GM18867 (cell line): Measurements from ENCODE around the gene CHN2.
A peak's percentile ranks its signal among the peaks of the same experiment; 100 is the strongest.
"Not testable (repeated sequence)": the region's sequence is repeated elsewhere in the genome, so short reads cannot be mapped to it uniquely, and the experiment has no call there.

Experiments
- ATAC-seq: cut with Tn5 transposase; IDR thresholded peaks from one replicate; pipeline ENCODE4 v1.9.1; 2021; ENCODE audit warnings: mild to moderate bottlenecking, moderate library complexity; ENCODE audit not compliant: unreplicated experiment

The CHN2 gene

DNA sequence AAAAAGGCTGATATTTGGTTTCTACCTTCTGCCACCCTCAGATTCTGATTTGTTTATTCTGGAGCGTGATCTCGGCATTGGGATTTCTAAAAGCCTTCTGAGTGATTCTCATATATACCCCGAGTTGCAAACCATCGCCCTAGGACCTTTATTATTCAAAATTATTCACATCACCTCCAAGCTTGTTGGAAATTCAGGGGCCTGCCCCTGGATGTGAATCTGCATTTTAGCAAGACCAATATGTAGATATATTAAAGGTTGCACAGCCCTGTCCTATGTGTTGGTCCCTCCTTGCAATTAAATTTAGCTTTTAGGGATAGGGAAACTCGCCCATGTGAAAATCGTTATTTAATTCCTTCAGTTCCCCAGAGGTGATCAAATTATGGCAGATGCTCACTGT is 9.0 kb upstream of the CHN2 start:
- ATAC-seq: no peak

DNA sequence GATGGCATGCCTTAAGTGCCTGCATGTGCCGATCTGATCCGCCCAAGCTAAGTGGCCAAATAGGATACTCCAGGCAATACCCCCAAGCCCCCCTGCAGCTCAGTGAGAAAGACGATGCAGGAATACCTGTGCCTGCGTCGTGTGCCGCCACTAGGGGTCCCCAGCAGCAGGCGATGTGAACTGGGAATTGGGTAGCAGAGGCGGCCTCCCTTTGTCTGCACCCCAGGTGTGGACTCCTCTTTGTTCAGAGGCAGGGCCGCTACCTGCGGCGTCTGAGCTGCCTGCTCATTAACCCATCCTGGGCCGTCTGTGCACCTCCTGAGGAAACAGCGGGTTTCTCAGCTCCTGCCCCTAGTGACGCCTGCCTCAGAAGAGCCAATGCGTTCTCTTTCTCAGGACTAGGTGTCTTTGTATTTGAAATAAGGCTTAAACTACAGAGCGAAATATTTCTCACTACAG is 4.8 kb upstream of the CHN2 start:
- peak; percentile 73 for ATAC-seq

DNA sequence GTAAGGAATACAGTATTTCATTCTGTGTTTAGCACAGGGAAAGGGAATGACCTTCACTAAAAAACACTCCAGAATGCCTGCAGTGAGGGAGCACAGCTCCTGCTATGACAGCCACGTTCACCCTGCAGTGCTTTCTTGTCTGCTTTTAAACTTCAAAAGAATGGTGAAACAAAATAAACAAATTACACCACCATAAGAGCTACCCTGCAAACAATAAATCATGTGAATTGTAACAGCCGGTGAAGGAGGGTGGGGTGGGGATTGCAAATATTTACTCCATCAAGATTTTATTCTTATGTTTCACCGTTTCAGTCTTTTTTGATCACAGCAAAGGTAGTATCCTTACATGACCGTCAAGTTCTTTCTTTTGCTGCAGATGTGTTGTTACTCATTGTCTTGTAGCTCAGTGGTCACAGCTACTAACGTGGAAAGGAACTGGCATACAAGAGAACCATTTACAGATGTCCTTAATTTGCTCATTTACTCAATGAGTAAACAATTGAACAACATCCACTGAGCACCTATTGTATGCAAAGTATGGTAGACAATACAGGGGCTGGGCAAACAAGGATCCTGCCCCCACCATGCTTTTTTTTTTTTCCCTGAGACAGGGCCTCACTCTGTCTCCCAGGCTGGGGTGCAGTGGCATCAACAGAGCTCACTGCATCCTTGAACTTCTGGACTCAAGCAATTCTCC is 4.1 kb upstream of the CHN2 start:
- ATAC-seq: no peak

DNA sequence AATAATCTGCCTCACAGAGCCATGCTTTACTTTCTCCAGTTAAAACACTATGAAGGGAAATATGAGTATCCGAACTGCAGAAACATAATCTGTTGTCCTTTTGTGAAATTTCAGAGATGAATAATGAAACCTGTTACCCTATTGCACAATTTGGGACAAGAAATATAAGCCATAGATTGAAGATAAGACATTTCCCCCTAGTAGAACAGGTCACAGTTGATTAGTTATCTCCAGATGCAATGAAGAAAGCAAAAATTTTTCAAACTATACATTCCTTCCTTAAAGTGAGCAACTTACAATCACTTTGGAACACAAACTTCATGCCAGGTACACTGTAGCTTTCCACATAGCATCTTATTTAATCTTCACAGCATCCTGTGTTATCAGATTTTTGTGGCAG is 2.3 kb upstream of the CHN2 start:
- no peak for ATAC-seq

DNA sequence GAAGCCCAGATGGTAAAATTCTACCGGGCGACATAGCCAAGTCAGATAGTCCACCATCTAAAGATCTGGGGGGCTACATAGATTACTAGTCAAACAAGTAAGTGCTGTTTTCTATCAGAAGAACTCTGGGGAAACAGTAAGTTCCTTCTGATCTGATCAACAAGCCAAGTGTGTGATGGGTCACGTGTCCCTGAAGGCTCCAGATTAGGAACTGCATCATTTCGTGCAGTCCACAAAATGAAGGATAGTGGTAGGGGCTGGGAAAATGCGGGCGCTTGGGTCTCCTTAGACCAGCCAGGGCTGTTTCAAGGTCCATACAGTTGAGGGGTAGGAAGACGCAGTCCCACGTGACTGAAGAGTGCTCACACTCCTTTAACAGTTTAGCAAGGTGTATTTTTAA is 1.8 kb upstream of the CHN2 start:
- ATAC-seq: no peak

DNA sequence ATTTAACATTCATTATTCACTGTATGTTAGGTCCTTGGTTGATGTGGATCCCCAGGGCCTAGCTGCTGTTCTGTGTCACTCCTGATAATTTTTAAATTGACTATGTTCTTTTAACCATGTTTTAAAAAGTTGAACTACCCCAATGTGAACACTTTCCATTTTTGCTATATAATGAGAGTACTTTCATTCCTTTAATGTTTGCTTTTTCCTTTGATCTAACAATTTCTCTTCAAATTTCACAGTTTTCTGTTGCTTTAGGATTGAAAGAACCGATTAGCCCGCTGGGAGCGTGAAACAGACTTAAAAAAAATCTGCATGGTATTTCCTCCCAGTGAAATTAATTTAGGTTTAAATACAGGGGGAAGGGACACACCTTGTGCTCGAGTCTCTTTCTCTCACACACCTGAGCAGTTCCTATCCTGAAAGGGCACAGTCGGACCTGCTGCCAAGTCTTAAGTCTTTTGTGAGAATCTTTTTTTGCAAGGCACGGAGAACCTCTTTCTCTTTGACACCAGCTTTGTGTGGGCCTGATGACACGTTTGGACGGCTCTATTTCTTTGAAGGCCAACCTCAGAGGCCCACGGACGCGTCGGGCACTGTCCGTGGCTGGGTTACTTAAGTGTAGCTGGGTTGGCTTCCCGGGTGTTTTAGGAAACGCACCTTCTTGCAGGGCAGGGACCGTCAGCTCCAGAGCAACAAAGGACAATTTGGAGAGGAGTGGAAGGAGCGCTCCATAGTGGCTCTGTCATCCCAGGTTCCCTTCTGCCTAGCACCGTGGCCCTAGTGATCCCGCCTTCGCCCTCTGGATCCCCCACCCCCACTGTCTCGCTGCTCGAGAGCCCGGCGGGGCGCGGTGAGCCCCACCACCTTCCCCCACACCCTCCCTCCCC is 1.0 kb upstream of the CHN2 start:
- no peak for ATAC-seq

DNA sequence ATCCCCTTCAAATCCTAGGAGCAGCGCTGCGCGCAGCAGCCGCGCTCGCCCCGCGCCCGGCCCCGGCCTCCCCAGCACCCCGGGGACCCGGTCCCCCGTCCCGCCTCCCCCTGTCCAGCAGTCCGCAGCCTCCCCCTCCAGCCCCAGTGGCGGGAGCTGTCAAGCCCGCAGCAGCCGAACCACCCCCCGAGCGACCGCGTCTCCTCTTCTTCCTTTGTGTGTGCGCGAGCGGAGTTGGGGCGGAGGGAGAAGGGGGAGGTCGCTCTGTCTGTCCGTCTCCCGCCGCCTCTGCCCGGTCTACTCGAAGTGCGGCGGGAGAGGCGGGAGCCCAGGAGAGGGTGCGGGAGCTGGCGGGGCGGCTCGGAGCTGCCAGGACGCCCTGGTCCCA is 375 bp upstream of the CHN2 start:
- peak; percentile 6 for ATAC-seq

DNA sequence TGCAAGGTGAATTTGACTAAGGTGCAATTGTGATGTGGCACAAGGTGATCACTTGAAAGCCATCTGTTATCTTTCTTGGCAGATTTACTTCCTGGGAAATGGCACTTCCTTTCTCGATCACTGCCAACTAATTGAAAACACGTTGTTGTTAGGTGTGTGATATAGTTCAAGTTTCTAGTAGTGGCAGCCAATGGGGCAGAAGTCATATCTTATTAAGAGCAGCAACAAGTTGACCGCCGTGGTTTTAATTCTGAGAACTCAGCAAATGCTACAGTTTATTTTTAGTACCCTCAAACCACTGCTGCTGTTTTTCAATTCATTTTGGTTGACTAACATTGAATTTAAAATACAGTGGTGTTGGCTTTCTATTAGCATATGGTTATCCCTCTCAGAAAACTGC is 1.6 kb downstream of the CHN2 start:
- peak; percentile 45 for ATAC-seq

DNA sequence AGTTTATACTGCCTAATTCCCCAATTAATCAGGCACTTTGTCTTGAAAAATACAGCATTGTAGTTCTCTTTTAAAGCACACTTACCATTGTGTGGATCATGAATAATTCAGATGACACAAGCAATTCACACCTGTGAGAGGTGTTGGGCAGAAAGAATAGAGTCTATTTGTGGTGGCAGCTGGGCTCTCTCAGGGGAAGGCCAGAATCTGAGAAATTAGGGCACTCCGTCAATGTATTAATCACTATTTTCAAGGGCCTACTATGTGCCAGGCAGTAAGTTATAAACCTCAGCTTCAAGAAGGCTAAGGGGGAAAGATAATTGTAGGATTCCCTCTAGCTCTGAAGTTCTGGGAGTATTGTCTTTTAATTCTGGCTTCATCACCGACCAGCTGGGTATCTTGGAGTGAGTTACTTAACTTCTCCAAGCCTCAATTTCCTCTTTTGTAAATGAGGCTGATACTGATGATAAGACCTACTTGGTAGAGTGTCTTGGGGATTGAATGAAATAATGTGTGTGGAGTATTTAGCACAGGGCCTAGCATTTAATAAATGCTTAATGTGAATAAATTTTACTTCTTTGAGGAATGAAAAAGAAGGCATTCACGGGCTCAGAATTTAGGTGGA is 2.5 kb downstream of the CHN2 start:
- no peak for ATAC-seq

DNA sequence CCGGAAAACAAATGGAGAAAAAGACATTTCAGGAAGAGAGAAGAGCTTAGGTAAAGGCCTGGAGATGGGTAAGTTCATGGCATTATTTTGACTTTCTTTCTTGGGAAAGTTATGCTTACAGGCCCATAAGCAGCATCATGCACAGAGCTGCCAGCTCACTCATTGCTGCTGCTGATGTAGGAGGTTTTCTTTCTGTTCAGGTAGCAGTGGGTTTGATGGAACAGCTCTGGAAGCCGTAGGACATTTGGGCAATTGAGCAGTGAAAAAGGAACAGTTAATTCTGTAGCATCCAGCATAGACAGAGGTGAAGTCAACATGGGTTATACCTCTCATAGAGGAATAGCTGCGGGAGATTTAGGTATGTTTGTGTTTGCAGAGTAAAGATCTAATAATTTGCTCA is 3.3 kb downstream of the CHN2 start:
- no peak for ATAC-seq

DNA sequence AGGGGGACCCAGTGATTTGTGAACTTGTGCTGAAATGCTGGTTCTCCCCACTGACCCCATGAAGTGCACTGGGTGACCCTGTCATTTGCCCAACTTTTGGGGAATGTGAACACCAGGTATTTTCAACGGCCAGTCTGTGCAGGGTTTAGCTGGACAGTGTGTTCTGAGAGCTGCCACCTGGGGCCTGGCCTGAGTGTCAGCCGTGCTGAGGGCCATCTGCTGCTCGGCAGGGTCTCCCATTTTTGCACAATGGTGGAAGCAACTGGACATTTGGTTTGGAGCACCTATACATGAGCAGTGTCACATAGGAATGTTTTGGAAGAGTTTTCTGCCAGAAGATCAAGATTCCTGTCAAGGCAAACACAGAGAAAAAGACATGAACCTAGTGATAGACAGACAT is 5.2 kb downstream of the CHN2 start:
- no peak for ATAC-seq

DNA sequence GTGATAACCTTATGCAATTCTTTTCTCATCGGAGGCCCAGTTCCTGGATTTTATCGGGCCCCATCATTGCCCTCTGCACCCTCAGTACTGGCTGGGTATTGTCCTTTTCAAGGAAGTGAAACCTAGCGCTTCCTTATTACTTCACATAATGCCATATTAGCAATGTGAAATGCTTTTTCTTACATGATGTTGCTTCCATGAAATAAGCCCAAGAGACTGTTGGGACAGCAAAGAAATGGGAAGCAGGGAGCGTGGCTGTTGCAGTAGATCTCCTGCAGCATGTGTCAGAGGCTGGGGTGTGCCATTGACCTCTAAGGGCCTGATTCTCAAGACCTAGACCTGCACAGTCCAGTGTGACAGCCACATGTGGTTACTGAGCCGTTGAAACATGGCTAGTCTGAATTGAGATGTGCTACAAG is 8.1 kb downstream of the CHN2 start:
- ATAC-seq: no peak

DNA sequence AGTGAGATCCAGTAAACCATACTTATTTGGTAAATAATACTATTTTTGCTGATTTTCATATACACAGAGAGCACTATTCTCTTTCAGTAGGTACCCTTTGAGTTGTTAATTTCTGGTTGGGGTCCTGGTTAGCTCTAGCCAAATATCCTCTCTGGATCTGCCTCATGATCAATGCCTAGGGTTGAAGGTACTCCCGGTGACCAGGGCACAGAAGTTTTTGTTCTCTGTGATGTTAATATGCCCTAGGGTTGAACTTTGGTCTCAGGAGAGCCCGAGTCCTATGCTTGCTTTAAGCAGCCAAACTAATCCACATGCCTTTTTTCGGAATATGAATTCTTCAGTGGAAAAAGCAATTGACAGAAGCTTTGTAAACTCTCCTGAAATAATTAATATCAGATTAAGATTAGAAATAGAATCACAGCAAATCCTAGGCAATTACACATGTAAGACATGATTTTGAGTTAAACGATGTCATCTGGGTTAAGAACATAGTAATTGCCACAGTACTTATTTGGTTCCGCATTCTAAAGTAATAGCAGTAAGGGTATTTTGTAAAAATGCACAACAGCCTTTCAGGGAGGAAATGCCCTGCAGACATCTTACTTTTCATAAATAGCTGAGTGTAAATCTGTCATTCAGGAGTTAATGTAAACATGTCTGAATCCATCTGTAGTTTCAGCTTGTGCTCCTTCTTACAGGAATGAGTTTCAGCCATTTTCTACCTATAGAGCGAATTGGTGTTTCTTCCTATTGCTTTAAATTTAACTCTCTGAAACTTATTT is 10.1 kb downstream of the CHN2 start:
- ATAC-seq: no peak

DNA sequence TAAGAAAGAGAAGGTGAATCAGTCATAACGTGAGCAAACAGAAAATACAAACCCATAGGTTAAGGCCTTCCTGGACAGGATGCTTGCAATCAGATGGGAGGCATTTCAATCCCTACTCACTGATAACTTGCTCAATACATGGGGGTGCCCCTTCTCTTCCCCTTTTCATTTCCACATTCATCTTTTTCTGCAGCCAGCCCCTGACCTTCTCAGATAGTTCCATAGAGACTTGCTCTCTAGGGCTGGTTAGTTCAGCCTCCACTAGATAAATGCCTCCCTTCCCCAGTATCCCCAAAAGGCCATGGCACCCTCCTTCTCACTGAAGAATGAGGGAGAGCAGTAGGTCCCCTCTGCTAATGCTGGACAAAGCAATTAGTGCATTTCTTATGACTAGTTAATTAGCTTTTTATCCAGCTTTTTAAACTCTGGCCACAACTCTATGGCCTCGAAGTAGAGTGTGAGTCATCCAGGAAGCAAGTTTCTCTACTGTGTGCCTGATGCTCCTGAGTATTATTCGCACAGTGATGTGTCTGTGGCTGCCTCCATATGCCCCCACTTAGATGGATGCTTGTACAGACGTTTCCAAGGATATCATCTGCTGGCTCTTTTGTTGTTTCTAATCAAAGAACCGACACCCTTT is 12.7 kb downstream of the CHN2 start:
- ATAC-seq: no peak

DNA sequence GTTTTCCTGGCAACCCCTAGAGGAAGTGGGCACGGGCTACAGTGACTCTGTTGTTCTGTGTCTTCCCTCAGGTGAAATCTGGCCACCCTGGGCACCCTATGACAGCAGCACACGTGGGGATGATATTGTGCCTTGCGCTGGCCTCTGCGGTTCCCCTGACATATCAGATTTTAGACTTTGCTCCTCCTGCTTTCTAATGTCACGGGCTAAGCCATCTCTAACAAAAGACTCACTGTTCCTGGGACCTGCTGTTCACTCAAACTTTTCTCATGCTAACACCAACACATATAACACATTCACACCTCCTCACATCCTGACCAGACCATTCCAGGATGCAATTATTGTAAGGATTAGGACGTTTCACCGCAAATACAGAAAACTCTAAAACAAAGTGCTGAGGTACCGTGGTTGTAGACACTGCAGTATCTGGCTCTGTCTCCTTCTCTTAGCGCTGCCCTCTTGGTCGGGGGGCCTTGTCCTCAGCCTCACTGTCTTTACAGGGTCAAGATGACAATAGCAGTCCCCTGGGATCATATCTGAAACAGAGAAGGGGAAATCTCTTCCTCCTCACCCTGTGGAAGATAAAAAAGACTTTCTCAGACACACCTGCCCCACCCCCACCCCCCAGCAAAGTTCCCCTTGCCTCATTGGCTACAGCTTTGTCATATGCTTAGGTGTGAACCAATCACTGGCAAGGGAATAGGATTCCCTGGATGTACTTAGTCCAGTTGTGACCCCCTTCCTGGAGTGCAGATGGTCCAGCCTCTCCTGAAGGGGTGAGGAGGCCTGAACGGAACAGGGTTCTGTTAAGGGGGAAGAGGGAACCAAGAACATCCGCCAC is 14.1 kb downstream of the CHN2 start:
- ATAC-seq: no peak

DNA sequence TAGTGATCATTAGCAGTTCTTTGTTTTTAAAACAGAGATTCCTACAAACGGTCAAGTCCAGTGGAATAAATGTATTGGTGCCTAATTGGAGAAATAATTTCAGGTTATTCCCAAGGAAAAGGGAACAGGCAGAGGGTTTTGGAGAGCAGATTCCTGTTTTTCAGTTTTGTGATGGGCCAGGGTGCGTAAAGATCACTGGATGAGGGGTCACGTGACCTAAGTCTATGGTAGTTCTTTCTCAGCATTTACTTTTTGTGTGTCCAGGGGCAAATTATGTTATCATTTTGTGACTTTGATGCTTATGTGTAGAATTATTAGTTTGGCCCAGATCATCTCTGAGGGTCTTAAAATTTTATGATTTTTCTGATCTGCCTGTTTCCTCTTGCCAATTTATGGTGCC is 15.2 kb downstream of the CHN2 start:
- ATAC-seq: no peak

DNA sequence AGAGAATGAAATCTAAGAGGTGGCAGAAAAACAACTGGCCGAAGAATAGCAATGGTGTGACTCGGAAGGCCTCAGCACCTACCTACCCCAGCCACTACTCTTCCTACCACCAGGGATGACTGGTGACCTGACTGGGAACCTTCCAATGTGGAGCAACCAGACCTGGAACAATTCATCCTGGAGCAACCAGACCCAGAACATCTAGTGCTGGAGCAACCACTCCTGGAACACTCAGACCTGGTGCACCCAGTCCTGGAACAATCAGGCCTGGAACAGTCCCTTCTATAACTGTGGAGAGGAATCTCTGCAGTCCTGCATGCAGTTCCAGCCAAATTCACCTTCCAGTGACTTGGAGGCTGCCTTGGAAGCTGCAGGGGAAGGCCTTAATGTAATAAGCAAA is 18.2 kb downstream of the CHN2 start:
- not testable (repeated sequence) for ATAC-seq

DNA sequence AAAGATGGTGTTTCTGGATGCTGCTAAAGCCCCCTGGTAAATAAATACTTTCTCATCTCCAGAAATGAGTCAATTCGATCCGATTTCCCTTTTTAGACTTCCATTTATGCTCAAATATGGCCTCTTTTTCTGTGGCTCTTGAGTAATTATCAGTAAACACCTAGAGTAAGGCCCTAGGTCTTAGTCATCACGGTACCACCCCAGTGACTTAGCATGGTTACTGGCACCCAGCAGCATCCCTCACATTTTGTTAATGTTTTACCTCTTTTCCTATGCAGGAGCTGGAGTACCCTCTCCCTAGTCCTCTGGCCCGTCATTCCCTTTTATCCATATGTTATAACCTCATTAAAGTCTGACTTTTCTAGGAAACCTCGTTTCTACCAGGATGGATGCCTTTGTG is 19.5 kb downstream of the CHN2 start:
- no peak for ATAC-seq

DNA sequence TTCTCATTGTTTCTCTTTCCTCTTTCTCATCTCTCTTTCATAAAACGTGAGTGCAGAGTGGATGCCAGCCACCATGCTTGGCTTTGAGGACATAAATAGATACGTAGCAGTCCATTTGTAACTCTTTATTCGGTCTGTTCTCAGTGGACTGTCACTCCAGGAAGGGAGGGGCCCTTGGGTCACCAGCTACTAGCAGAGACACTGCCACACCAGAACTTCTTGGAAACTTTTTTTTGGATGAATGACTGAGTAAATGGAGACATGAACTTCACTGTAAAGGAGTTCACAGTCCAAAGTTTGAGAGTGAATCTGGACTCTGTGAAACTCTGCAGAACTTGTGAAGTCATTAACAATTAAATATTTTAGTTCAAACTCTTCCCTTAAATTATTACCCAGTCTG is 20.2 kb downstream of the CHN2 start:
- ATAC-seq: no peak

DNA sequence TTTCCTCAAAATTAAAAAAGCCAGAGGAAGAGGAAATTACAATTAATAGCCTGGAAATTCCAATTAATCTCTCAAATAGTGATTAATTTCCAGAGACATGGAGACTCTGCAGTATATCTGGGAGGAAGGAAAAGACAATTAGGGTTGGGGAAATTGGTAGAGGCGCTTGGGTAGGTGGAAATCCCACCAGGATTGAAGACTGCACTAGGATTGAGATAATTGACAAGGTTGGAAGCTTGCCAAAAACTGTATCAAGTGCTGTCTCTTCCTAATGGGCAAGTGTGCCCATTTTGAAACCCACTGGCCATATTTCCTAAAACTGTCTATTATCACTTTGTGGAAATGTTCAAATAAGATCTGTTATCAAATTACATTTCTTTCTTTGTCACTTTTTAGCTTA is 21.6 kb downstream of the CHN2 start:
- ATAC-seq: no peak
